GM10248 (cell line): ENCODE measurements around the gene RSPH9.

Experiments
- CTCF ChIA-PET: fragments of 300-600 bp; sonication (Branson Sonifier 250); formaldehyde crosslinking; extraction: SDS; loops from one replicate; lab custom pipeline; 2021; ENCODE audit warnings: antibody characterized with exemption; lab: Yijun Ruan, JAX
- POLR2A ChIA-PET: fragments of 350-650 bp; sonication (Branson Sonifier 250); formaldehyde crosslinking; extraction: SDS; loops from one replicate; lab custom pipeline; 2020; ENCODE audit warnings: antibody characterized with exemption; lab: Yijun Ruan, JAX
- DNase-seq: peaks from one replicate; pipeline ENCODE4 v3.0.0; 2012; ENCODE audit errors: extremely low spot score
- CTCF ChIP-seq: IDR thresholded peaks from 2 replicates; pipeline ENCODE4 v1.5.1; 2012; ENCODE audit warnings: mild to moderate bottlenecking, low read depth; ENCODE audit errors: extremely low read depth, missing control alignments, control extremely low read depth

RSPH9 gene

GRCh38 chr6:43625393-43625992, 19.3 kb upstream of the RSPH9 start:
- CTCF ChIA-PET, result interaction anchor here (1.0 to 2.9 kb wide), 3 partner anchors 11 to 17 kb away, joined by 4 to 10 read pairs (median 6); no protein-coding TSS in a partner anchor
- no peak for TF ChIP-seq CTCF
- DNase-seq, result no peak
- POLR2A ChIA-PET, result no interaction called here

GRCh38 chr6:43627008-43627825, 17.6 kb upstream of the RSPH9 start:
- TF ChIP-seq CTCF, result no peak
- no peak for DNase-seq
- ChIA-PET POLR2A (interaction anchor here (1.3 kb wide), 1 partner anchor 9 kb away, joined by 3 read pairs; no protein-coding TSS in a partner anchor), CTCF (interaction anchor here (1.0 to 1.4 kb wide), 2 partner anchors 9 to 19 kb away, joined by 3 to 4 read pairs; no protein-coding TSS in a partner anchor)

- POLR2A ChIA-PET, result interaction anchor here (1.1 to 1.2 kb wide), 2 partner anchors 18 to 618 kb away, joined by 3 read pairs; partner anchors contain the start of gene HSP90AB1
- CTCF ChIA-PET, result interaction anchor here (1.2 to 2.9 kb wide), 6 partner anchors 13 to 503 kb away, joined by 3 to 18 read pairs (median 6); no protein-coding TSS in a partner anchor
- peak; percentile 66 for DNase-seq
Measured at GRCh38 chr6:43628393-43629103, 16.3 kb upstream of the RSPH9 start.

GRCh38 chr6:43629104-43629504, 15.7 kb upstream of the RSPH9 start, which contains the start of gene GTPBP2:
Gene GTPBP2, minus strand, starts transcription at chr6:43629264. Its CDS starts 102 bp downstream, at chr6:43629162.
- TF ChIP-seq CTCF, result no peak
- DNase-seq, result peak; percentile 98
- POLR2A ChIA-PET, result interaction anchor here (0.5 to 1.2 kb wide), 6 partner anchors 18 to 617 kb away, joined by 3 to 6 read pairs (median 3); partner anchors contain the start of gene HSP90AB1
- CTCF ChIA-PET, result interaction anchor here (0.7 to 2.9 kb wide), 10 partner anchors 12 to 502 kb away, joined by 3 to 18 read pairs (median 4); partner anchors contain the start of gene RSPH9

More at GRCh38 chr6:43628393-43629103, 16.3 kb upstream of the RSPH9 start:
- no peak for TF ChIP-seq CTCF

GRCh38 chr6:43629505-43630300, 15.1 kb upstream of the RSPH9 start:
- POLR2A ChIA-PET, result interaction anchor here (0.5 to 1.2 kb wide), 8 partner anchors 19 to 1536 kb away, joined by 3 to 6 read pairs (median 3); partner anchors contain the start of gene HSP90AB1
- CTCF ChIA-PET, result interaction anchor here (0.7 to 2.9 kb wide), 14 partner anchors 12 to 501 kb away, joined by 3 to 18 read pairs (median 4); partner anchors contain the start of genes RSPH9 and VEGFA

More at GRCh38 chr6:43629505-43630300, 15.1 kb upstream of the RSPH9 start:
- DNase-seq, result peak; percentile 98
- TF ChIP-seq CTCF, result no peak
